GM19025 (cell line): ENCODE data around the gene LRRC73.
"Not testable (repeated sequence)": the region's sequence is repeated elsewhere in the genome, so short reads cannot be mapped to it uniquely, and the experiment has no call there.

ENCODE experiments used
- ATAC-seq: cut with Tn5 transposase; IDR thresholded peaks from one replicate; pipeline ENCODE4 v1.9.1; 2021; ENCODE audit warnings: mild to moderate bottlenecking, low read depth, moderate library complexity; ENCODE audit not compliant: unreplicated experiment

Gene LRRC73

DNA sequence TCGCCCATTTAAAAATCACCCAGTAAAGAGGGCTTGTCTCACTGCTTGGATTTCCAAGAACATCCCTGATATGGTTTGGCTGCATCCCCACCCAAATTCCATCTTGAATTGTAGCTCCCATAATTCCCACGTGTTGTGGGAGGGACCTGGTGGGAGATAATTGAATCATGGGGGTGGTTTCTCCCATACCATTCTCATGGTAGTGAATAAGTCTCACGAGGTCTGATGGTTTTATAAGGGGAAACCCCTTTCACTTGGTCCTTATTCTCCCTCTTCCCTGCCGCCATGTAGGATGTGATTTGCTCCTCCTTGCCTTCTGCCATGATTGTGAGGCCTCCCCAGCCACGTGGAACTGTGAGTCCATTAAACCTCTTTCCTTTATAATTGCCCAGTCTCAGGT lies 42.9 kb downstream of the LRRC73 start:
- ATAC-seq, result not testable (repeated sequence)

- no peak for ATAC-seq
Observed at GRCh38 chr6:43465948-43466347, 44.2 kb downstream of the LRRC73 start.

DNA sequence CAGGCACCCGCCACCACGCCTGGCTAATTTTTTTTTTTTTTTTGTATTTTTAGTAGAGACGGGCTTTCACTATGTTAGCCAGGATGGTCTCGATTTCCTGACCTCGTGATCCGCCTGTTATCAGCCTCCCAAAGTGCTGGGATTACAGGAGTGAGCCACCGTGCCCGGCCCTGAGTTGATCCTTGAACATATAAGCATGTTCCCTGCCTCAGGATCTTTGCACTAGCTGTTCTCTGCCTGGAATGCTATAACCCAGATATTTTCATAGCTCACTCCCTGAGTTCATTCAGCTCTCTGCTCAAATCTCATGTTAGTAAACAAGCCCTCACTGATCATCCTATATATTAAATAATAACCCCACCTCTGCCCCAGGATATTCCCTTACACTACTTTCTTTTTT lies 45.8 kb downstream of the LRRC73 start:
- ATAC-seq, result no peak

DNA sequence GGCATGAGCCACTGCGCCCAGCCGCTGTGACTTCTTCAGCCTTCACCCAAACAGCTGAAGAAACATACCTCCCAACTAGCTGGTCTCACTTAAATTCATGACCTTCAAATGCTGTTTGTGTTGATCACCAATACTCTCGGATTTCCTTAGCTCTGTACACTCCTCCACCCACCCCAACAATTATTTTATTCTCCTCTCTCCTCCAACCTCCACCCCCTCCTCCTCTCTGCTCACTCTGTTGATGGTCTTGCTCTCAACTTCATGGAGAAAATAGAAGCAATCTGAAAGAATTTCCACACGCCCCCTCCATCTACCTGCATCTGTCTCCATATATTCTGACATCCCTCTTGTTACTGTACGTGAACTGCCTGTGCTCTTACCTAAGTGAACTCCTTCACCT lies 48.2 kb downstream of the LRRC73 start:
- ATAC-seq, result no peak

GRCh38 chr6:43460032-43460431 lies 50.1 kb downstream of the LRRC73 start:
- no peak for ATAC-seq

- no peak for ATAC-seq
Observed at GRCh38 chr6:43459535-43459934, 50.6 kb downstream of the LRRC73 start.

DNA sequence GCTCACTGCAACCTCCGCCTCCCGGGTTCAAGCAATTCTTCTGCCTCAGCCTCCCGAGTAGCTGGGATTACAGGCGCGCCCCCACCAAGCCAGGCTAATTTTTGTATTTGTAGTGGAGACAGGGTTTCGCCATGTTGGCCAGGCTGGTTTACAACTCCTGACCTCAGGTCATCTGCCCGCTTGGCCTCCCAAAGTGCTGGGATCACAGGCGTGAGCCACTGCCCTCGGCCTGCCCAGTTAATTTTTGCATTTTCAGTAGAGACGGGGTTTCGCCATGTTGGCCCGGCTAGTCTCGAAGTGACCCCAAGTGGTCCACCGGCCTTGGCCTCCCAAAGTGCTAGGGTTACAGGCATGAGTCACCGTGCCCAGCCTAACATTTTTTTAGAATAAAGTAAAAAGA lies 52.0 kb downstream of the LRRC73 start:
- ATAC-seq, result not testable (repeated sequence)

GRCh38 chr6:43457643-43458042 lies 52.5 kb downstream of the LRRC73 start:
- ATAC-seq, result no peak
